Karpas-422 (cell line): Measurements from ENCODE around the gene IFNL1. TPM values are rescaled to one million over a fixed set of nuclear protein-coding genes. Genes with fewer than 3 reads are reported as not detected.

Experiments
- DNase-seq: peaks from one replicate; pipeline ENCODE4 v3.0.0-alpha.2; 2015
- H2AFZ ChIP-seq: fragments of 200-600 bp; sonication (generic); 2 replicates; pipeline ENCODE4 v1.6.1; 2014; ENCODE audit warnings: antibody characterized with exemption, low read length, mixed read lengths
- H3K27ac ChIP-seq: fragments of 200-600 bp; sonication (generic); 2 replicates; pipeline ENCODE4 v1.5.1; 2014; ENCODE audit warnings: mild to moderate bottlenecking, low read length, moderate library complexity
- H3K27me3 ChIP-seq: fragments of 200-600 bp; sonication (generic); 2 replicates; pipeline ENCODE4 v1.6.1; 2014; ENCODE audit warnings: low read length, mixed read lengths
- H3K36me3 ChIP-seq: fragments of 200-600 bp; sonication (generic); 2 replicates; pipeline ENCODE4 v1.6.1; 2014; ENCODE audit warnings: low read length, mixed read lengths; ENCODE audit not compliant: insufficient read depth
- H3K4me1 ChIP-seq: fragments of 200-600 bp; sonication (generic); 2 replicates; pipeline ENCODE4 v1.6.1; 2014; ENCODE audit warnings: mild to moderate bottlenecking, low read length, mixed read lengths
- H3K4me2 ChIP-seq: fragments of 200-600 bp; sonication (generic); 2 replicates; pipeline ENCODE4 v1.6.1; 2014; ENCODE audit warnings: low read length, low read depth, mild to moderate bottlenecking; ENCODE audit not compliant: poor library complexity, severe bottlenecking
- H3K4me3 ChIP-seq: fragments of 200-600 bp; sonication (generic); 2 replicates; pipeline ENCODE4 v1.5.1; 2014; ENCODE audit warnings: mild to moderate bottlenecking, antibody characterized with exemption, low read length, mixed read lengths
- H3K79me2 ChIP-seq: fragments of 200-600 bp; sonication (generic); 2 replicates; pipeline ENCODE4 v1.6.1; 2014; ENCODE audit warnings: mild to moderate bottlenecking, low read length, mixed read lengths
- H3K9ac ChIP-seq: fragments of 200-600 bp; sonication (generic); 2 replicates; pipeline ENCODE4 v1.6.0; 2014; ENCODE audit warnings: low read length
- H3K9me2 ChIP-seq: fragments of 200-600 bp; sonication (generic), shearing (Covaris generic); replicated peaks from 2 replicates; pipeline ENCODE4 v1.6.0; 2014; ENCODE audit warnings: mild to moderate bottlenecking, low read length, moderate library complexity; ENCODE audit not compliant: insufficient read depth
- H3K9me3 ChIP-seq: fragments of 300-700, 200-600 bp; sonication (generic); 2 replicates; pipeline ENCODE4 v1.6.1; 2014; ENCODE audit warnings: low read length, mixed read lengths
- H4K20me1 ChIP-seq: fragments of 200-600 bp; sonication (generic); 2 replicates; pipeline ENCODE4 v1.6.1; 2014; ENCODE audit warnings: mild to moderate bottlenecking, antibody characterized with exemption, low read length, low read depth; ENCODE audit not compliant: insufficient read depth
- total RNA-seq: library from RNA; depleted of rRNA; stranded (reverse); fragments of >200 nt; shearing (Covaris generic); gene quantifications from 2 replicates; pipeline ENCODE4 v1.2.3, GENCODE V29; 2014; ENCODE audit warnings: low replicate concordance

IFNL1 gene
- total RNA-seq, 1 experiment from 2014 or later: not detected

DNA sequence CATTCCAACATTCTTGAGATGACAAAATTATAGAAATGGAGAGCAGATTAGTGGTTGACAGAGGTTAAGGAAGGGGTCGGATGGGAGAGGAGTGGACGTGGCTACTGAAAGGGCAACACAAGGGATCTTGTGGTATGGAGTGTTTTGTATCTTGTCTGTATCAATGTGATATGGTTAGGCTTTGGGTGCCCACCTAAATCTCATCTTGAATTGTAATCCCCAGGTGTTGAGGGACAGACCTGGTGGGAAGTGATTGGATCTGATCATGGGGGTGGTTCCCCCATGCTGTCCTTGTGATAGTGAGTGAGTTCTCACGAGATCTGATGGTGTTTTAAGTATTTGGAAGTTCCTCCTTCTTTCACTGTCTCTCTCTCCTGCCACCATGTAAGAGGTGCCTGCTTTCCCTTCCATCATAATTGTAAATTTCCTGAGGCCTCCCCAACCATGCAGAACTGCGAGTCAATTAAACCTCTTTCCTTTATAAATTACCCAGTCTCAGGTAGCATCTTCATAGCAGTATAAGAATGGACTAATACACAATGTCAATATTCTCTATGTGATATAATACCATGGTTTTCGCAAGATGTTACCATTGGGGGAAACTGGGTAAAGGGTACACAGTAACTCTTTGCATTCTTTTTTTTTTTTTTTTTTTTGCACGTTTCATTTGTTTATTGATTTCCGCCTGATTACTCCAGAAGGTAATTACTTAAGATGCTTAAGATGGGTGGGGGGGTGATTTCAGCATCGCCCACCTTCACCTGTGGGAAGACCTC lies 42.6 kb upstream of the IFNL1 start:
- H4K20me1 ChIP-seq: no peaks in the 10 kb centered on the region
- no peak overlapping the region for H2AFZ ChIP-seq
- no peak overlapping the region for H3K27ac ChIP-seq
- H3K4me1 ChIP-seq: no peaks in the 10 kb centered on the region
- H3K9ac ChIP-seq: no peak overlapping the region
- H3K9me3 ChIP-seq: no peaks in the 10 kb centered on the region
- no peak overlapping the region for H3K4me2 ChIP-seq
- no peaks in the 10 kb centered on the region for H3K9me2 ChIP-seq
- H3K36me3 ChIP-seq: no peaks in the 10 kb centered on the region
- no peak for DNase-seq
- no peak overlapping the region for H3K4me3 ChIP-seq
- no peaks in the 10 kb centered on the region for H3K79me2 ChIP-seq
- no peaks in the 10 kb centered on the region for H3K27me3 ChIP-seq

DNA sequence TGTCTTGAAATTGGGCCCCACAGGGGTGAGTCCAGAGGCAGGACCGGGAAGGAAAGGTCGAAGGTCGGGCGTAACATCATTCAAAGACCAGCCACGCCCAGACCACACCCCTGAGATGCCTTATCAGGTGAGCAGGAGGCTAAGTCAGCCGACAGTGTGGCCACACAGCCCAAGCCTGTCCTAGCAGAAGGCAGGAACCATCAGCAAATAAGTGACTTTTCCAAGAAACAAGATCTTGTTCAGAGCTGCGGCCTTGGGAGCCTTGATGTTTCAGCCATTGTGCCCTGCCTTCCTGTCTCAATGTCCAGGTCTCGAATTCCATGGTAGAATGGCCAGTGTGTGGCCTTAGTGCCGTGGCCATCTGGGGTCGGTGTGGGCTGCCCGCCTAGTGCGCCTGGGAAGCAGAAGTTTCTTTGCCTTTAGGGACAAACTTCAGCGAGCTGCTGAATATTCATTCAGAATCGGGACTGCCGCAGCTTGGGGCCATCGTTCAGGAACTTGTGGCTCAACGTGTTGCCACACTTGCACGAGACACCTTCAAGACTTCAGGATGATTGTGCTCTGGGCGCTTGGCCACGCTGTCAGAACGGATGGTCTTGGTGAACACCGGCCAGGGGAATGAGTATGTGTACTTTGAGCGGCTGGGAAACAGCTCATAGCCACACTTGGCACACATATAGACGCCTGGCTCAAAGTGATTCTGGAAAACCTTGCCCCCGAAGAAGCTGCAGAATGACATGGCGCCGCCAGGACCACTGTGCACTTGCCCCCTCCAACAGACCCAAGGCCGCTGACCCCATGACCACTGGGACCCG lies 41.5 kb upstream of the IFNL1 start:
- Histone ChIP-seq H3K9ac (no peak overlapping the region), H4K20me1 (no peaks in the 10 kb centered on the region), H3K79me2 (no peaks in the 10 kb centered on the region), H3K4me3 (no peak overlapping the region), H3K9me3 (no peaks in the 10 kb centered on the region), H3K27me3 (no peaks in the 10 kb centered on the region), H3K27ac (no peak overlapping the region), H2AFZ (no peak overlapping the region), H3K36me3 (no peaks in the 10 kb centered on the region), H3K4me2 (no peak overlapping the region), H3K4me1 (no peaks in the 10 kb centered on the region), H3K9me2 (no peaks in the 10 kb centered on the region)
- DNase-seq: no peak

DNA sequence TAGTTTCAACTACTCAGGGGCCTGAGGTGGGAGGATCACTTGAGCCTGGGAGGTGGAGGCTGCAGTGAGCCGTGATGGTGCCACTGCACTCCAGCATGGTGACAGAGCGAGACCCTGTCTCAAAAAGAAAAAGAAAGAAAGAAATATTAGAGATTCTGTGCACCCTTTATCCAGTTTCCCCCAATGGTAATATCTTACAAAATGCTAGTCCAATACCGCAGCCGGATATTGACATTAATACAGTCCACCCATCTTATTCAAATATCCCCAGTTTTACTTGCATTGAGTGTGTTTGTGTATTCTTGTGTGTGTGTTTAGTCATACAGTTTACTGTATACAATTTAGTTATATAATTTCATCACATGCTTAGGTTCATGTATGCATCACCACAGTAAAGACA lies 39.0 kb upstream of the IFNL1 start:
- Histone ChIP-seq H2AFZ (no peak overlapping the region), H3K9me2 (no peaks in the 10 kb centered on the region), H3K4me3 (no peak overlapping the region), H3K4me1 (no peaks in the 10 kb centered on the region), H3K4me2 (no peak overlapping the region), H3K9ac (no peak overlapping the region), H3K36me3 (no peaks in the 10 kb centered on the region), H3K9me3 (no peaks in the 10 kb centered on the region), H4K20me1 (no peaks in the 10 kb centered on the region), H3K27me3 (no peaks in the 10 kb centered on the region), H3K27ac (no peak overlapping the region), H3K79me2 (no peaks in the 10 kb centered on the region)
- no peak for DNase-seq

DNA sequence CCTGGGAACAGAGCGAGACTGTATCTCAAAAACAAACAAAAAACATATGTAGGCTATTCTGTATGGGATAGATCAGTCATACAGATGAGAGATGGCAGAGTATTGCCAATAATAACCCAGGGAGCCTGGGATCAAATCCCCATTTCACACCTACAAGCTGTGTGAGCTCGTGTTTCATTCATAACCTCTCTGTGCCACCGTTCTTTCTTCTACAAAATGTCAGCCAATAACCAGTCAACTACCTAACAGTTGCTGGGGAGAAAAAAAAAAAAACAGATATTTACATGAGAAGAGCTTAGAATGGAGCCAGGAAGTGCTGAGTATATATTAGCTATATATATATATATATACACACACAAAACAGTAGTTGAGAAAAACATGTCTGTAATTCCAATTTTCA lies 34.5 kb upstream of the IFNL1 start:
- Histone ChIP-seq H4K20me1 (no peaks in the 10 kb centered on the region), H3K9ac (no peak overlapping the region), H3K4me2 (no peak overlapping the region), H3K79me2 (no peaks in the 10 kb centered on the region), H3K4me1 (no peaks in the 10 kb centered on the region), H3K27me3 (no peaks in the 10 kb centered on the region), H3K27ac (no peak overlapping the region), H3K36me3 (no peaks in the 10 kb centered on the region), H3K9me3 (no peaks in the 10 kb centered on the region), H3K4me3 (no peak overlapping the region), H3K9me2 (no peaks in the 10 kb centered on the region), H2AFZ (no peak overlapping the region)
- DNase-seq: no peak

DNA sequence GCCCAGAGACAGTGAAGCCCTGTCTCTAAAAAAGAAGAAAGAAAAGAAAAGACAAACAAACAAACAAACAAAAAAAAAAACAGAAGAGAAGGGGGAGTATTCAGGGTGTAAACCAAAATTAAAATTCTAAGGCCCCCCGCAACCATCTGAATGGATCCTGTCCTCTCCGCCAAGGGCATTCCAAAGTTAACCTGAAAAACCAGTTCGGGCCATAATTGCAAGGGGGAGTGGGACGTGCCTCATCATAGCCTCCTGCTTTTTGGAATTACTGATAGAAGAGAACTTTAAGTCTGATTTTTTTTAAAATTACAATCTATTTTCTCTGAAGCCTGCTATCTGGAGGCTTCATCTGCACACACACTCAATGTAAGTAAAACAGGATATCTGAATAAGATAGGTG lies 33.7 kb upstream of the IFNL1 start:
- Histone ChIP-seq H3K4me2 (no peak overlapping the region), H3K9ac (no peak overlapping the region), H4K20me1 (no peaks in the 10 kb centered on the region), H3K36me3 (no peaks in the 10 kb centered on the region), H2AFZ (no peak overlapping the region), H3K27me3 (no peaks in the 10 kb centered on the region), H3K79me2 (no peaks in the 10 kb centered on the region), H3K27ac (no peak overlapping the region), H3K9me3 (no peaks in the 10 kb centered on the region), H3K4me3 (no peak overlapping the region), H3K4me1 (no peaks in the 10 kb centered on the region), H3K9me2 (no peaks in the 10 kb centered on the region)
- no peak for DNase-seq

DNA sequence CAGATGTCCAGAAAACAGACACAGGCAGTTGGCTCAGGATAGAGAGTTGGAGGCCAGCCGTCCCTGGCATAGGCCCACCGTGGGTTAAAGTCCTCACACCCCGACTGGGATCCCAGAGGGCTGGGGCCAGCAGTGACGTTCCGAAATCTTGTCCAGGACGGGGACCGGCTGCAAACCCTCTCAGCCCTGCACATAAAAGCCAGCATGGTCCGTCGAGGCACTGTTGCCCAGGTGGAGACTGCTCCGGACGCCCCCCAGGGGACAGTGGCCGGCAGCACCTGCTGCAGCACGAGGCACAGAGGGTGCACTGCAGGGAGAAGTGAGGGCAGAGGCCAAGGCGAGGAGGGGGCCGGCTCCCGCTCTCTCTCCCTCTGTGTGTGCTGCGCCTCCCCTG lies 32.3 kb upstream of the IFNL1 start:
- Histone ChIP-seq H3K4me2 (no peak overlapping the region), H4K20me1 (no peaks in the 10 kb centered on the region), H3K9me3 (no peaks in the 10 kb centered on the region), H3K4me3 (no peak overlapping the region), H3K9me2 (no peaks in the 10 kb centered on the region), H3K36me3 (no peaks in the 10 kb centered on the region), H3K9ac (no peak overlapping the region), H3K4me1 (no peaks in the 10 kb centered on the region), H2AFZ (no peak overlapping the region), H3K27me3 (no peaks in the 10 kb centered on the region), H3K27ac (no peak overlapping the region), H3K79me2 (no peaks in the 10 kb centered on the region)
- DNase-seq: no peak

DNA sequence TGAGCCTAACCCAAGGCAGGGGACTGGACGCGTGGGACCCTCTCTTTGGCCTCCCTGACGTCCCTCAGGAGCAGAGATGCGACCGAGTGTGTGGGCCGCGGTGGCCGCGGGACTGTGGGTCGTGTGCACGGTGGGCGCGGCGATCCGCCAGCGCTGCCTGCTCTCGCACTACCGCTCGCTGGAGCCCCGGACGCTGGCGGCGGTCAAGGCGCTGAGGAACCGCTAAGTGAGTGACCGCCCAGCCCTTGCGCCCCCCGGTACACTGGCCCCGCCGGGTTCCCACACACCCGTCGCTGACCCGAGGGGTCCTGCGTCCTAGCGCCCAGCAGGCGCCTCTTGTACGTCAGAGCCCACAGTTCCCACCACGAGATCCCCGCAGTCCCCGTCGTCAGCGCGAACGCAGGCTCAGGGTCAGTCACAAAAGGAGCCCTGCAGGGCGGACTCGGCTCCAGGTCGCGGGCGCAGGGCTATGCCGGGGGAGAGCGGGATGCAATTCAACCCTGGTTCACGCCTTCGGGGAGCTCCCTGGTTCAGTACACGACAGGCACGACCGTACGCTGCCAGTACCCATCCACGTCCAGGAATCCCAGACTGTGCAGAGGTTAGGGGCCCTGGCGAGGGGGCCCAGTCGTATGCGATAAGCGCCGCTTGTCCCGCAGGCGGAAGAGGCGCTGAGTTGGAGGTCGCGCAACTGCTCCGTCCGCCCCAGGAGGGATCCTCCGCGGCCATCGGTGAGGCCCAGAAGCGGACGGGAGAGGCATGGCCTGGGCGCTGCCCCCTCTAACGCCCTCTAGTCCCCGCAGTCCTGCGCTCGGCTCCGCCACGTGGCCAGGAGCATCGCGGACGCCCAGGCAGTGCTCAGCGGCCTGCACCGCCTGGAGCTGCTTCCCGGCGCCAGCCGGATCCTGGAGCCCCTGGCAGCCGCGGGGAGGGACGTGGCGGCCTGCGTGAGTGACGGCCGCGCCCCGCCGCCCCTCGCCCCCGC lies 31.6 kb upstream of the IFNL1 start:
- no peaks in the 10 kb centered on the region for H3K27me3 ChIP-seq
- DNase-seq: no peak
- no peaks in the 10 kb centered on the region for H4K20me1 ChIP-seq
- no peaks in the 10 kb centered on the region for H3K36me3 ChIP-seq
- H3K4me2 ChIP-seq: no peak overlapping the region
- no peak overlapping the region for H3K27ac ChIP-seq
- H3K4me3 ChIP-seq: no peak overlapping the region
- no peaks in the 10 kb centered on the region for H3K79me2 ChIP-seq
- no peaks in the 10 kb centered on the region for H3K9me2 ChIP-seq
- H3K9me3 ChIP-seq: no peaks in the 10 kb centered on the region
- no peak overlapping the region for H3K9ac ChIP-seq
- no peaks in the 10 kb centered on the region for H3K4me1 ChIP-seq
- no peak overlapping the region for H2AFZ ChIP-seq
